ENCODE measurements around the gene CHN2. TPM values are rescaled to one million over a fixed set of nuclear protein-coding genes. Genes with fewer than 3 reads are reported as not detected.

CHN2 gene
- total RNA-seq = 1 to 10 TPM; 8.0 to 9.8 (median 8.9) TPM

DNA sequence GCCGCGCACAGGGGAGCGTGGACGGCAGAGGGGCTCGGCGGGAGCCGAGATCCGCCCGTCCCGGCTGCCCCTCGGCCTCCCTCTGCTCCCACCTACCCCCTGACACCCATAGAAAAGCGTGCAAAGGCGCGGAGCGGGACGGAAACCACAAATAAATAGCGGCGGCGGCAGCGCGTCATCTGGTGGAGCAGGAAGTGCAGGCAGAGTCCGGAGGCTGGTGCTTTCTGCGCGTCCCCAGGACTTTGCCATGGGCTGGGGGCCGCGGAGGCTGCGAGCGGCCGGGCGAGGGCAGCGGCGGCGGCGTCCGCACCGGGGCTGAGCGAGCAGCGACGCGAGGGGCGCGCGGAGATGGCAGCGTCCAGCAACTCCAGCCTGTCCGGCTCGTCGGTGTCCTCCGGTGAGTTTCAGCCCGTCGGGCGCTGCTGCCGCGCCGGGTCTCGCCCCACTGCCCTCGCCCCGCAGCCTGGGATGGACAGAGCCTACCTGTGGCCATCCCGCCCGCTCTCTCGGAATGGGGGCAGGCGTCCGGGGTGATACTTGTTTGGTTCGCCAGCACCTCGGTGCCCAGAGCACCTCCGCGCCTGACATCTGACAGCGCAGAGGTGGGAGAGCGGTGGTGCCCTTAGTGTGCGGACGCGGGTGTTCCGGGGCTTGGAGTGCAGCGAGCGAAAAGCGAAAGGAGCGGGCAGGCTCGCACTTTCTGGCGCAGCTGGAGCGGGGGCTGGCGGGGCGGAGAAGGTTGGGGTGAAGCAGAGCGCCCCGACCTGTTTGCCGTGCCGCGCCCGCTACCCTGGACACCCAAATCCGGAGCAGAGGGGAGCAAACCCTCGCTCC is at the start of gene CHN2:
CHN2 (plus strand) TSS at position 182 of the 834 bp plus-strand sequence.
- WGBS = 0% methylated on average over 17 of the region's 89 CpGs

DNA sequence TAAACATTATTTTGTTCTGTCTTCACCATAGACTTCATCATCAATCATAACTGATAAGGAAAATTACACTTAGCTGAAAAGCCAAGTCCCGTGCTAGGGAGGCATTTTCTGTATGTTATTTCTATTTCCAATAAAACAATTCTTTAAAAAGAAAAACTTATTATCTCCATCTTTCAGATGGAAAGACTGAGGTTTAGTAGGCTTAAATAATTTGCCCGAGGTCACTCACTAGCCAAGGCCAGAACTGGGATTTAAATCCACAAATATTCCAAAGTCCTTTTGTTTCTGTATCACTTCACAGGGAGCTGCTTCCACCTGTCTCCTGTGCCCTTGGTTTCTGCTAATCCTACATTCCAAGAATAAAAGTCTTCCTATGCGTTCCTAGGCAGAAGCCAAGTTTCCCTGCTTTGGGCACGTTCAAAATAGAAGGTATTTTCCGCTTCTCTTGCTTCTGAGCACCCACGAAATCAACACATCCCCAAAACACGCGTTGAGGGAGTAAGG is 49.0 kb upstream of the CHN2 start:
- DNase-seq (ENCODE audit: extremely low spot score) = no peak
- no peaks in the 10 kb centered on the region for H3K9me3 ChIP-seq
- WGBS = 16% methylated on average over 8 of the region's 8 CpGs
- no peak for TF ChIP-seq EP300 (IDR thresholded peaks at IDR 0.05)
- TF ChIP-seq, protein P1, sequence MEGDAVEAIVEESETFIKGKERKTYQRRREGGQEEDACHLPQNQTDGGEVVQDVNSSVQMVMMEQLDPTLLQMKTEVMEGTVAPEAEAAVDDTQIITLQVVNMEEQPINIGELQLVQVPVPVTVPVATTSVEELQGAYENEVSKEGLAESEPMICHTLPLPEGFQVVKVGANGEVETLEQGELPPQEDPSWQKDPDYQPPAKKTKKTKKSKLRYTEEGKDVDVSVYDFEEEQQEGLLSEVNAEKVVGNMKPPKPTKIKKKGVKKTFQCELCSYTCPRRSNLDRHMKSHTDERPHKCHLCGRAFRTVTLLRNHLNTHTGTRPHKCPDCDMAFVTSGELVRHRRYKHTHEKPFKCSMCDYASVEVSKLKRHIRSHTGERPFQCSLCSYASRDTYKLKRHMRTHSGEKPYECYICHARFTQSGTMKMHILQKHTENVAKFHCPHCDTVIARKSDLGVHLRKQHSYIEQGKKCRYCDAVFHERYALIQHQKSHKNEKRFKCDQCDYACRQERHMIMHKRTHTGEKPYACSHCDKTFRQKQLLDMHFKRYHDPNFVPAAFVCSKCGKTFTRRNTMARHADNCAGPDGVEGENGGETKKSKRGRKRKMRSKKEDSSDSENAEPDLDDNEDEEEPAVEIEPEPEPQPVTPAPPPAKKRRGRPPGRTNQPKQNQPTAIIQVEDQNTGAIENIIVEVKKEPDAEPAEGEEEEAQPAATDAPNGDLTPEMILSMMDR (IDR thresholded peaks at IDR 0.05) = no peak
- no peak for TF ChIP-seq POLR2A (IDR thresholded peaks at IDR 0.05; ENCODE audit: low read depth)
- TF ChIP-seq POLR2AphosphoS5 (IDR thresholded peaks at IDR 0.05) = no peak
- peaks cover 0 to 22% (median 16%) of the 10 kb centered on the region in 4 donors for H3K4me1 ChIP-seq
- peaks cover 0 to 62% (median 6%) of the 10 kb centered on the region in 4 donors for H3K27me3 ChIP-seq
- H3K4me3 ChIP-seq = peak overlapping the region; percentile 44 to 54 (median 48)
- H3K27ac ChIP-seq (replicated peaks in 1 of 4) = peak overlapping the region in 1 of 4 donors; percentile 38
- H3K36me3 ChIP-seq = no peaks in the 10 kb centered on the region
- intact Hi-C loops (cut with DNase I) = no loop called here

More for the DNA sequence above, at the start of gene CHN2:
- H3K9me3 ChIP-seq = no peaks in the 10 kb centered on the region
- no peaks in the 10 kb centered on the region for H3K36me3 ChIP-seq
- H3K4me3 ChIP-seq = peak within 1 kb of the TSS; percentile 65 to 71 (median 68)
- TF ChIP-seq POLR2AphosphoS5 (IDR thresholded peaks at IDR 0.05) = peak in 1 of 2 donors; percentile 49
- TF ChIP-seq, protein P1 (IDR thresholded peaks at IDR 0.05) = no peak
- peaks cover 0 to 63% (median 2%) of the 10 kb centered on the region in 4 donors for H3K27me3 ChIP-seq
- intact Hi-C loops (cut with DNase I) = no loop called here
- peaks cover 11 to 26% (median 22%) of the 10 kb centered on the region in 4 donors for H3K4me1 ChIP-seq
- no peak for DNase-seq (ENCODE audit: extremely low spot score)
- H3K27ac ChIP-seq (replicated peaks in 1 of 4) = peak within 1 kb of the TSS; percentile 17 to 70 (median 64)

DNA sequence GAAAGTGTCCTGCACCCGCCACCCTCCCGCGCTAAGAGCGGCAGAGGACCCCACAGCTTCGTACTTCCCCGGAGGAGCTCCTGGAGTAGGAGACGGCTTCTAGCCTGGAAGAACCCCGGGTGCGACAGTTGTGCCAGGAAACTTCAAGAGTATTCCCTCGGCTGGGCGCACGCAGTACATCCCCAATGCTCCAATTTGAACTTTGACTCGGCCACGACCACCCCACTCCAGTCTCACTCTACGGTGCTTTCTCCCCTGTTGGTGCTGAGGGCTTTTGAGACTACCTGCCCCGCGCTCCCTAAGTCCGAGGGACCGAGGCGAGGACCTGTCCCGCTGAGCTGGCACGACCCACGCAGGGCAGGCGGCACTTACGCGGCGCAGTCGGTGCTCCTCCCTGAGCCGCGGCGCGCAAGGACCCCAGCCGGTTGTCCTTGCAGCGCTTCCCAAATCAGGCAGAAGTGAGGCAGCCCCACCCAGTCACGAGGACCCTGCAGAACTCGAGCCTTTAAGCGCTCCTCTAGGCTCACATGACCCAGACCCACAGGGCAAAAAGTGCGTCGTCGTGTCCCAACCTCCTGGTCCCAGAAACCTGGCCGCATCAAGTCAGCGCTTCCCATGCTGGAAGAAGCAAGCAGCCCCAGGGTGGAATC is 48.4 kb upstream of the CHN2 start, which contains the start of gene CPVL:
CPVL (minus strand) TSS at position 481 of the 650 bp plus-strand sequence. CDS start 25,476 bp downstream, outside the sequence.
- Histone ChIP-seq H3K36me3 (no peaks in the 10 kb centered on the region), H3K4me3 (peak within 1 kb of the TSS; percentile 44 to 54 (median 48)), H3K9me3 (no peaks in the 10 kb centered on the region), H3K4me1 (peaks cover 0 to 22% (median 16%) of the 10 kb centered on the region in 4 donors), H3K27me3 (peaks cover 0 to 56% (median 6%) of the 10 kb centered on the region in 4 donors), H3K27ac (replicated peaks in 1 of 4) (peak within 1 kb of the TSS in 3 of 4 donors; percentile 0 to 38 (median 13))
- 2% methylated on average over 17 of the region's 42 CpGs for WGBS
- DNase-seq (ENCODE audit: extremely low spot score) = peak; percentile 82
- intact Hi-C loops (cut with DNase I) = no loop called here
- TF ChIP-seq POLR2AphosphoS5 (IDR thresholded peaks at IDR 0.05) (peak; percentile 61 to 66), POLR2A (IDR thresholded peaks at IDR 0.05; ENCODE audit: low read depth) (peak; percentile 51), EP300 (IDR thresholded peaks at IDR 0.05) (no peak)
- TF ChIP-seq, protein P1 (IDR thresholded peaks at IDR 0.05) = no peak

DNA sequence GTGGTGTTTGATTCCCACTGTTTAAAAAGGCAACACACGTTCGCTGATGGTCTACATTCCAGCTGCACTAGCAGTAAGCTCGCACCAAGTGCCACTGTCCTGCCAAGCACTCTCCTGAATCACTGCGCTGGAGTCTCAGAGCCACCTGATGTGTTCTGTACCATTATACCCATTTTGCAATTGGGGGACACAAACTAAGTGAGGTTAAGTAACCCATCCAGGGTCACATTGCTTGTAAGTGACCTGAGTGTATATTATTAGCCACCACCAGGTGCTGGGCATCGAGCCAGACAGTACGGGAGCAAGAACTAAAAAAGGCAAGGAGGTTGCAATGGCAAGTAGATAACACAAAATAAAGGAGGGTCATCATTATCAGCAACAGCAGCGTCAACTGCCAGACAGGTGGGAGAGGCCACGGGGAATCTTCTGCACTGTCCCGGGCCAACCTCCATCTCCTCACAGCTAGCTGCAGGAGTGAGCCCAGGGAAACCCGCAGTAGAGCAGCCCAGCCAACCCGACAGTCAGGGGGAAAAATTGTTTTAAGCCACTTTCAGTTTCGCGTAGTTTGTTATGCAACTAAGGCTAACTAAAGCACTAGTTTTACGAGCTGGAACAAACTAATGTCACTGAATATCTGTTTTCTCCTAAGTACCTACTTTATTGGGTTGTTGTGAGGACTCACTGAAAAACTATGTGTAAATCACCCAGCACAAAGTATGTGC is 47.5 kb upstream of the CHN2 start:
- peak overlapping the region; percentile 44 to 54 (median 48) for H3K4me3 ChIP-seq
- H3K27me3 ChIP-seq = peaks cover 0 to 54% (median 6%) of the 10 kb centered on the region in 4 donors
- H3K4me1 ChIP-seq = peaks cover 0 to 22% (median 16%) of the 10 kb centered on the region in 4 donors
- no peaks in the 10 kb centered on the region for H3K9me3 ChIP-seq
- no peak for TF ChIP-seq POLR2AphosphoS5 (IDR thresholded peaks at IDR 0.05)
- TF ChIP-seq, protein P1 (IDR thresholded peaks at IDR 0.05) = no peak
- TF ChIP-seq POLR2A (IDR thresholded peaks at IDR 0.05; ENCODE audit: low read depth) = no peak
- TF ChIP-seq EP300 (IDR thresholded peaks at IDR 0.05) = no peak
- intact Hi-C loops (cut with DNase I) = no loop called here
- no peak for DNase-seq (ENCODE audit: extremely low spot score)
- H3K27ac ChIP-seq (replicated peaks in 1 of 4) = peak overlapping the region in 2 of 4 donors; percentile 13 to 38
- H3K36me3 ChIP-seq = no peaks in the 10 kb centered on the region
- WGBS = 49% methylated on average over 14 of the region's 14 CpGs
